ENCODE data around the gene TXNL4A.
"Not testable (repeated sequence)": the region's sequence is repeated elsewhere in the genome, so short reads cannot be mapped to it uniquely, and the experiment has no call there.

TXNL4A gene, protein sequence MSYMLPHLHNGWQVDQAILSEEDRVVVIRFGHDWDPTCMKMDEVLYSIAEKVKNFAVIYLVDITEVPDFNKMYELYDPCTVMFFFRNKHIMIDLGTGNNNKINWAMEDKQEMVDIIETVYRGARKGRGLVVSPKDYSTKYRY

DNA sequence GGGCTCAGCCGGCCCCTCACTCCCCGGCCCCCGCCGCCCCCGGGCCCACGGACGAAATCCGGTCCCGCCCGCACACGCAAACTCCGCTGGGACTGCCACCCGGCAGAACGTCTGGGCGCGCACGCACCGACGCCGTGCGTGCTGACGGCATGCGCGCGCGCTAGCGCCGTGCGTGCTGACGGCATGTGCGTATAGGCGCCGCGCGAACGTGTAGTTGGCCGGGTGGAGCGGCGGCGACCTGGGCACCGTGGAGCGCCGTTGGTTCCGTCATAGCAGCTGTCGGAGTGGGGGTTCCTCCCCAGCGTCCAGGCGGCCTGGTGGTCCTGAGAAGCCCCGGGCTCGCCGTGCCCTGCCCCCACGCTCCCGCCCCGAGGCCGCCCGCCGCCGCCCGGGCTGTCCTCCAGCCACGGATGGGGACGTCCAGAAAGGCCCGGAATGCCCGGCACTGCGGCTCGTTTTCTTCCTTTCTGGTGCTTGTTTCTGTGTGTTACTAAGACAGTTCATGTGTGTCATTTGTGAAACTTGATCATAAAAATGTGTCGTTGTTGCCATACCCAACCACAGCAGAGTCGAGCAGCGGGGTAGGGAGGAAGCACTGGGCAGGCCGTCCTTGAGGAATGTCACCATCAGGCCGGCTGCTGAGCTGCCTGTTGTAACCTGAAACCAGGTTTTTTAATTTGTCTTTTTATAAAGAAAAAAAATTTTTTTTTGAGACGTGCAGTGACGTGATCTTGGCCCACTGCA lies at the start of gene TXNL4A:
TXNL4A (minus strand) TSS at position 113 of the 744 bp plus-strand sequence. CDS start 171 bp downstream, outside the sequence.
- peak; percentile 41 for DNase-seq

DNA sequence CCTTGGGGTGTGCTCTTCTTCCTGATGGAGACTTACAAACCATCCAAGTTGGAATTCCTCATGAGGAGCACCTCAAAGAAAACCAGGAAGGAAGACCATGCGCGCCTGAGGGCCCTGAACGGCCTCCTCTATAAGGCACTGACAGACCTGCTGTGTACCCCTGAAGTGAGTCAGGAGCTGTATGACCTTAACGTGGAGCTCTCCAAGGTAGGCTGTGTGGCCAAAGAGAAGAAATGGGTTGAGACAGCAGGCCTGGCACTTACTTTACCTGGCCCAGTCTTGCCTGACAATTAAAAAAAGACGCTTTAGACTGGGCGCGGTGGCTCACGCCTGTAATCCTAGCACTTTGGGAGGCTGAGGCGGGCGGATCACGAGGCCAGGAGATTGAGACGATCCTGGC lies 48.9 kb upstream of the TXNL4A start:
- DNase-seq: no peak

DNA sequence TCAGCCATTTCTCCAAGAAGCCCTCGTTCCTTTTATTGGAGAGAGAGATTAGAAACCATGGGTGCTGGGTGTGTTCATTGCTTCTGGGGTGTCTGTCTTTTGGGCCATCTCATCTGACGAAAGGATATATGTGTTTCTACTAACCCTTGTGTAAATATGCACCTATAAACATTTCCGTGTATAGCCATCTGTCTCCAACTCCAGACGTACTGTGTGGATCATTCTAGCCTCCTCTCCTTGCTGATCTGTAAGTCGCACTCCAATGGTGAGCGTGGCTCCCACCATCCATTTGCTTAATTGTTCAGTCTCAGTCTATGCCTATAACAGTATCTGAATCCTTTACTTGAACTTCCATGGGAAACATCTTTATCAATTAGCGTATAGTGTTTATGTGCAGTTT lies 47.6 kb upstream of the TXNL4A start:
- no peak for DNase-seq

DNA sequence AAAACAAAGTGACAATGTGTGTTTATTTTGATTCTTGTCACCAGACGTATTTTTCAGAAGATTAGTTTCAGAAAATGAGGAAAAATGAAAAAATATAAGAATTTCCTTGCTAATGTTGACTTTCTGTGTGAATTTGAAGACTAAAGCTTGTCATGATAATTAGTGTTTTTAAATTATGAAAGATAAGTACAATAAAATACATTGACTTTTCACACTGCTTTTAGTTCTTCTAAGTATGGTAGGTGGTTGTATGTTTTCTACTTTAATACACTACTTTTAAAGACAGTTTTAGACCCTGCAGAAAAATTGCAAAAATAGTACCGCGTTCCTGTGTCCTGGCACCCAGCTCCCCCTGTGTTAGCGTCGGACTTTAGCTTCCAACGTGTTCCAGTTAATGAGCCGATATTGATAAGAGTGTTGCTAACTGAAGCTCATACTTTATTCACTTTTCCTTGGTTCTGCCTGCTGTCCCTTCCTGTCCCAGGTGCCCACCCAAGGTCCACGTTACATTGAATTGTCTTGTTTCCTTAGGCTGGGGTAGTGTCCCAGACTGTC lies 46.6 kb upstream of the TXNL4A start:
- DNase-seq: no peak

DNA sequence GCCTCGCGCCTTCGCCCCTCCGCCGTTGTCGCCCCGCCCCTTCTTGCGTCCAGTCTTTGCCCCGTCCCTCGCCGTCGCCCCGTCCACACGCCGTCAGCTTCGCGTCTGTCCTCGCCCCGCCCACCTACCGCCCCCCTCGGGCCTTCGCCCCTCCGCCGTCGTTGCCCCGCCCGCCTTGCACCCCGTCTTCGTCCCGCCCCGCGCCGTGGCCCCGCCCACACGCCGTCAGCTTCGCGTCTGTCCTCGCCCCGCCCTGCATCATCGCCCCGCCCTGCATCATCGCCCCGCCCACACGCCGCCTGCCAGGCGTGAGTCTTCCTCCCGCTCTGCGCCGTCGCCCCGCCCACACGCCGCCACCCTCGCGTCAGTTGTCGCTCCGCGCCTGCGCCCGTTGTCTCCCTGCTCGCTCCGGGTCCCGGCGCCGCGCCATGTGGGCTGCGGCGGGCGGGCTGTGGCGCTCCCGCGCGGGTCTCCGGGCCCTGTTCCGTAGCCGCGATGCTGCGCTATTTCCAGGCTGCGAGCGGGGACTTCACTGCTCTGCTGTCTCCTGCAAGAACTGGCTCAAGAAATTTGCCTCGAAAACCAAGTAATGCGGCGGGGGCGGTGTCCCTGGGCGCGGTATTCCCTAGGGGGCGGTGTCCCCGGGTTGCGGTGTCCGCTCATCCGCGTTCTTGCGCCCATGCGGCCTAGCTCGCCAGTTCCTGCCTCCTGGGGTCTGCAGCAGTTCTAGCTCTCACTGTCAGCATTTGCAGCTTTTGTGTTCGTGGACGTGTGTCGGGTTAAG lies 45.9 kb upstream of the TXNL4A start, which contains the start of gene RBFA:
RBFA (plus strand) TSS at position 367 of the 784 bp plus-strand sequence; CDS start at position 429, 62 bp downstream.
- DNase-seq: peak; percentile 92

DNA sequence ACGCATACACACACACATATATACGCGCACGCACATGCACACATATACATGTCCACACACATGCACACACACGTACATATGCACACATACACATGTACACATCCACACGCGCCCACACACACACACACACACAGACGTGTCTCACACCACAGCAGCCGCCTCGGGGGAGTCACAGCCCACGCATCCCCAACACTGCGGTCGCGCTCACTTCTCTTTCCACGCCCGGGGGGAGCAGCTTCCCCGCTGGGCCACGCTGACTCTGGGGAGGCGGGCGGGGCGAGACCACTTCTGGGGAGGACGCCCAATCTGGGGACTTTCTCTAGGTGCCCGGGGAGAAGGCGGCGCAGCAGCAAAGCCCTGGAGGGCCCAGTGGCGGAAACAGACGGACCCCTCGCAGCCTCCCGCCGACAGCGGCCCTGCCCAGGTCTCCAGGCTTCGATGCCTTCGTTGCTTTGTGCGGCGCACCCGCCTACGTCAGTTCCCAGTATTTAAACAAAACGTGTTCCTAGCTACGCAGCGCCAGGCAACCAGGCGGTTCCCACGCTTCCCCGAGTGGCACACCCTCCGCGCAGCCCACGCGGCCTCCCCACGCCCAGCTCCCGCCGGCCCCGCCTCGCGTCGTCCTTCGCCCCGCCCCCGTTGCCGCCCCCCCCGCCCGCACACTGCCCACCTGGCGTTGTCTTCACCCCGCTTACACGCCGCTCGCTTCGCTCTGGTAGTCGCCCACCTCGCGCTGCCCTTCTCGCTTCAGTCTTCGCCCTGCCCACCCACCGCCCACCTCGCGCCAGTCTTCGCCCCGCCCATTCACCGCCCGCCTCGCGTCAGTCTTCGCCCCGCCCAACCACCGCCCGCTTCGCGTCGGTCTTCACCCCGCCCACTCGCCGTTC lies 45.1 kb upstream of the TXNL4A start:
- peak; percentile 78 for DNase-seq

DNA sequence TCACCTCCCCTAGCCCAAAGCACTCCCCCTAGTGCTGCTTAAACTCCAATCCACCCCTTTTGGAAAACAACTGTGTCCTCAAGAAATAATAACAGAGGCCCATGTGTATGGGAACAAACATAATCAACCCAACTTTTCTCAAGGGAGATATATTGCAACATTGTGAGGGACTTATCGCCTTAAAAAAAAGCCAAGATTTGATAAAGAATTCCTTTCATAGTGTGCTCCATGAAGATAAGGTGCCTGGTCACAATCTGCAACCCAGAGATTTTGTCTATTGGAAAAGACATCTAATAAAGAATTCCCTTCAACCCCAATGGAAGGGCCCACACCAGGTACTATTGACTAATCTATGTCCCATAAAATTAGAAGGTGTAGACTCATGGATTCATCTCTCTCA lies 41.3 kb upstream of the TXNL4A start:
- no peak for DNase-seq

DNA sequence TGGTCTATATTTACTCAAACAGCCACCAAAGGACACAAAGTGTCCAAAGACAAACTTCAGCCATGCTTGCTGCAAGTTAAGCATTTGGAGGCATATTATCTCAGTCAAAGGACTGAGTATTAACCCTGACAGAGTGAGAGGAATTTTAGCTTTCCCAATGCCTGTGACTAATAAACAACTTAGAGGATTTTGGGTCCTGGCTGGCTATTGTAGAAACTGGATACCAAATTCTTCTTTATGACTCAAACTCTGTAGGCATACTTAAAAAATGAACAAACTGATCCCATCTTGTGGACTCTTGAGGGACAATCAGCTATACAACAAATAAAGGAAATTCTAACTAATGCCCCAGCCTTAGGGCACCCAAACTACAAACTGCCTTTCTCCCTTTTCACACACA lies 39.4 kb upstream of the TXNL4A start:
- not testable (repeated sequence) for DNase-seq

DNA sequence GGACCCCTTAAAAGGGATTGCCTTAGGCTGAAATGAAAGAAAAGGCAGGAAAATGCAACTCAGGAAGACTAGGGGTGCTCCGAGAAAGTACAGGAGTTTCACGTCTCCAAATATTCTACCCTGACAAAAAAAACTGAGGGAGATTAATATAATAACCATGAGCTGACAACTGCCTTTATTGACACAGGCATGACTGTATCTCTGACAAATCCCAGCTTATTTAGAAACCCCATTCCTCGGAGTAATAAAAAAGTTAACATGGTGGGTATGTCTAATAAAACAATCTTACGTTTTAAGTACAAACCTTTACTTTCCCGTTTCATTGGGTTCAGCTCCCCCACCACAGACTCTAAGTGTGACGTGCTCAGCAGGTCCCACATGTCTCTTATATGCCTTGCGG lies 38.0 kb upstream of the TXNL4A start:
- DNase-seq: no peak

DNA sequence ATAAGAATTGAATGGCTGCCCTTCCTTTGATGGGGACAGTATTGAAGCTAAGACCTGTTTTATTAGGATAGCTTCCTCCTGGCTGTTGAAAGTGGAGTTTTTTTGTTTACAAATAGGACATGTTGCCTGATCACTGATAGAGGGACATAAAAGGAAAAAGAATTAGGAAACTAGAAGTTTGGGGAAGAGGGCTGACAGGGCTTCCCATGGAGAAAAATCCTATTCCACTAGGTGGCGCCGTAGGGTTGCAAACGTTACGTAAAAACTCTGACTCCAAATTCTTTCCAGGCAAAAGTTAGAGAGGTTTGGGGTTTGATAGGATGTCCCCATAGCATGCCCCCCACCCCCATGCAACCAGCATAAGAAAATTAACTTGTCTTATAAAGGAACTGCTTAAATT lies 34.8 kb upstream of the TXNL4A start:
- no peak for DNase-seq

DNA sequence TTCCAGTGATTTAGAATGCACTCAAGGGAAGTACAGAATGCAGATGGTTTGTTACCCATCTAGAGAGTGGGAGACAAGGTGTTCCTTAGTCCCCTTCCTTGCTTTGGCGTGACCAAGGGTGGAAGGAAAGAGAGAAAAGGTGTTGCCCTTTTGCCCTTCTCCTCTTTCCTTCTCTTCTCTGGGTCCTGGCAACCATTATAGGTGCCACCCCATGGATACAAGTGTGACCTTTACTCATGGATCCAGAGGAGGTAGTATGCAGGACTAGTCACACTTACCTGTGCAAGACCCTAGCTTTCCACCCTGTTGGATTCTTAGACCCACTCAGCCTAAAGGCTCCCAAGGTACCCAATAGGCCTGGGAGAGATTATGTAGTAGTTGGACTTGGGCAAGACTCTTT lies 34.2 kb upstream of the TXNL4A start:
- no peak for DNase-seq

DNA sequence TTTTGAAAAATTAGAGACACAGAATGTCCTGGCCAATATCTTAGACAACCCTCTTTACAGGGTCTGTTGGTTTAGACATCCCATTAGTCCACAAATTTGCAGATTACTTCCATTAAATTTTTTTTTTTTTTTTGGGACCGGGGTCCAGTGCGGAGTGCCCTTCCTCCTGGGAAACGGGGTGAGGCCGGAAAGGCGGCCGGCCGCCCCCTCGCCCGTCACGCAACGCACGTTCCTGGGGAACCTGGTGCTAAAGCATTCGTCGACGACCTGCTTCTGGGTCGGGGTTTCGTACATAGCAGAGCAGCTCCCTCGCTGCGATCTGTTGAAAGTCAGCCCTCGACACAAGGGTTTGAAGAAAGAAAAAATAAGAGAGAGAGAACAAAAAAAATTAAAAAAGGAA lies 24.4 kb upstream of the TXNL4A start:
- DNase-seq: no peak

DNA sequence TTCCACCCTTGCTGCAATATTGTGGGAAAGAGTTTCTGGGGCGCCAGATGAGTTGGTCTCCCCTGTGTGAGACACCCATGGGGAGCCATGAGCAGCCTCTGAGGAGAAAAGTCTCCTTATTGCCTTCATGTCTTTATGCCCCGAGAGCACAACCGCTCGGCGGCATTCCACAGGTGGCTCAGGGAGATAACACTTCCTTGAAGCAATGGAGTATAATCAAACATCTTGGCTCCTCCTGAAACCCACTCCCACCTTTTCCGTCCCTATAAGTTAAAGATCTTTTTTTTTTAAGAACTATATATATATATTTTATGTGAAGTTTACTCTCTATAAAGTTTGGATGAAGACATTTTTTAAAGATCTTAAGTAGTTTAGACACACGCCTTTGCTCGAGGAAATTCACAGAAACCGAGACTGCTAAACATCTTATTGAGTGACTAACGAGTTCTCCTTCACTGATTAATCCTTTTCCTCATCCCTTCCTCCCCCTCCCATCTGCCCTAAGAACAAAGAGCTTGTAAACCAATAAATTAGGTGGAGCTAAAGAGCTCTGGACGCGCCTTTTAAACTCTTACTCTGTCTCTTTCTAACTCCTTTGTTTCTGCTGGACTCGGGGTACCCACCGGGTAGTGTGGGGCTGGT lies 23.3 kb upstream of the TXNL4A start:
- DNase-seq: not testable (repeated sequence)

DNA sequence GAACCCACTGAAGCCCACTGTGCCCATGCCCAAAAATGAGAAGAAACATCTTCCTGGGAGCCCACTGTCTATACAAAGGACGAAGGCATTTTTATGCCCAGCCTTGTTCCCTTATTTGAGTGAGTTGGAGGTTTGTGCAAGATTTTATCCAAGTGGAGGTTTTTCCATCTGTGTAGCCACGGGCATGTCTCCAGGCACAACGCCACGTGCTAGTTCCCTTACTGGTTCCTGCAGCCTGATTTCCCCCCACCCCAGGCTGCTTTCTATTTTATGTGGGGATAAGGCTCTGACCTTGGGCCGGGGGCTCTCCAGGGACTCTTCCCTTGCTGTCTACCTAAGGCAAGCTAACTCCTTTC lies 22.2 kb upstream of the TXNL4A start:
- no peak for DNase-seq

DNA sequence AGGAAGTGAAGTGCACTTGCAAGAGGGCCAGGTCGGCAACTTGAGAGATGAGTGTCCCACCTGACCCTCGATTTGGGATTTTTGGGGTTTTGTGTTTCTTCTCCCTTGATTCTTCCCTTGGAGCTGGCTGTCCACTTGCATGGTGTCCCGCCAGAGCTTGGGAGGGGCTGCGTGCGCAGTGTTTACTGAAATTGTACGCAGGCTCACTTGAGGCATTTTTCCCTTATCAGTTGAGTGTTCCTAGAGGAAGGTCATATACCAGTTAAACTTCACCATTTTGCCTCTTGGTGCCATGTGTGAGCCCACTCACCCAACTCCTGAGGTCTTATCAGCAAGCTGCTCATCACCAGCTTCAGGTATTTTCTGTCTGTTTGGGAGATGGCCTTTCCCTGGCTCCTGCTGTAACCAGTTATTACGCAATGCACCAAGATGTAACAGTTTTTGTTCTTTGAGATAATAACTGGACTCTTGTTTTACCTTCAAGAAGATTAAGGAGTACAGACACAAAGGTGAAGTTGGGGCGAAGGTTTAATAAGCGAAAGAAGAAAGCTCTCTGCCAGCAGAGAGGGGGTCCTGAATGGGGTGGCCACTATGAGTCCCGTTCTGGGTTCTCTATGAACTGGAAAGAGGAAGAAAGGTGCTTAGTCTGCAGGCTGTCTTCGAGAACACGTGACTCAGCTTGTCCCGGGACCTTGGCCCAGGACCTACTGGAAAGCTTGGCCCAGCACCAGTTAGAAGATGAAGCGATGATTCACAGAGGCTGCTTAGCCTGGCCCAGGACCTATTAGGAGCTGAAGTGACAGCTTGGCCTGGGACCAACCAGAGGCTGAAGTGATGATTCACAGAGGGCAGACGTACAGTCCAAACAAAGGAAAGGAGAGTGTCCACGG lies 21.5 kb upstream of the TXNL4A start:
- DNase-seq: peak; percentile 66

DNA sequence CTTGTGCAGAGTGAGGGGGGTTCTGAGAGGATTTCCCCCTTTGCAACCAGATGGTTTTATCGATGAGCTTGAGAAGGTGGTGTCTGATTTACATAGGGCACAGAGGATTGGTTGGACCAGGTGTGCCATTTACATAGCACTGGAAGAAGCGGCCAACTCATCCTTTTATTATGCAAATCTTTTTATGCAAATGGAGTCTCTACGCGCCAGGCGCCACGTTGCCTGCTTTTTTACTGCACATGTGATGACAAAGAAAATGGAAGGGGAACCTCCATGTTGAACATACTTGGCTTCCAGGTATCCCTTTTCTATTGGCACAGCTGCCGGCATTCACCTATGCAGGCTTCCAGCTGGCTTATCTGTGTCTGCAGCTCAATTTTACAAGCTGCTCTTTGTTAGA lies 18.4 kb upstream of the TXNL4A start:
- no peak for DNase-seq

DNA sequence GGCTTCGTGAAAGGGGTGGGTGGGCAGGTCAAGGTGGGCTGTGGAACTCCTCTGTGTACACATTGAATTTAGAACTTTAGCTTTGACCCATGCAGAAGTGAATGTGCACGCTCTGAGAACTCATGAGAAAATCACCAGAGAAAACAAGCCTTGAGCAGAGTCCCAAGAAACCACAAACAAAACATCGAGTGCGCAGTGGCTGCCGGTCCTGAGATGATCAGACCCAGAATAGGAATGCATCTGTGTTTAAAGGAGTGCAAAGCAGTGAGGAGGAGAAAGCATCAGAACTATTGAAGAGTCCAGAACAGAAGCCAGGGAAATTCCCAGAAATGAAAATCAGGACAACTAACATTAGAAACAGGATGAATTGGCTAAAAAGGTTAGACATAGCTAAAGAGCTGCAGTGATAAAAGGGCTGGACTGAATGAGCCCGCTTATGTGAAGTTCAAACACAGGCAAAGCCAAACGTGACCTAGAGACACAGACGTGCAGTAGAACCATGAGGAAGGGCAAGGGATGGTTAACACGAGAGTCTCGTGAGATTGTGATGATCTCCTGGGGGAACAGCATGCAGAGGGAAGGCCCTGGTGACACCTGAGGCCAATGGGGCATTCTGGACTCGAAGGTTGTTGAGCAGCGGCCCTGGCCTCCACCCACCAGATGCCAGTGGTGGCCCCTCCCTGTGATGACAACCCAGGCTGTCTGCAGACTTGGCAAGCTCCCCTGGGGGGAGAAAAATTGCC lies 16.4 kb upstream of the TXNL4A start:
- DNase-seq: no peak

DNA sequence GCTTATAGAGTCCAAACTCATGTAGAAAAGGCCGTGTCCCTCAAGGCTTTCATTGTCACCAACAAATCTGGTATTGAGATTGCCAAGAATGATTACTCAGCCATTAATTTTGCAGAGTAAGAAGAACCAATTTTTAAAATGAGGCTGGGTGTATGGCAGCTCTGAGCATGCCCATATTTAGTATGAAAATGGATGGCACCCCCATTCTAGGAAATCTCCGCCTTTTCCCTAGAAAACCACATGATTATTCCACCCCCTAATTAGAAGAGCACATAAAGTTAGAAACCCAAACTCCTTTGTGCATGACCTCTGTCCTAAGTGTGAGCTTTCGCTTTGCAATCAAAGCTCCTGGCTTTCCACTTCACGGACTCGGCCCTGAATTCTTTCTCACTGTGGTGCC lies 14.1 kb upstream of the TXNL4A start:
- DNase-seq: no peak

DNA sequence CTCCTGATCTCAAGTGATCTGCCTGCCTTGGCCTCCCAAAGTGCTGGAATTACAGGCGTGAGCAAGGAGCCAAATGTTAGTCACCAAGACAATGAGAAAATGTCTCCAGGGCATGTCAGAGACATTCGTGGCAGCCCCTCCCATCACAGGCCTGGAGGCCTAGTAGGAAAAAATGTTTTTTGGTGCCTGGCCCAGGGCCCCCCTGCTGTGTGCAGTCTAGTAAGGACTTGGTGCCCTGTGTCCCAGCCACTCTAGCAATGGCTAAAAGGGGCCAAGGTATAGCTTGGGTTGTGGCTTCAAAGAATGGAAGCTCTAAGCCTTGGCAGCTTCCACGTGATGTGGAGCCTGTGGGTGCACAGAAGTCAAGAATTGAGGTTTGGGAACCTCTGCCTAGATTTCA lies 12.5 kb upstream of the TXNL4A start:
- DNase-seq: no peak

DNA sequence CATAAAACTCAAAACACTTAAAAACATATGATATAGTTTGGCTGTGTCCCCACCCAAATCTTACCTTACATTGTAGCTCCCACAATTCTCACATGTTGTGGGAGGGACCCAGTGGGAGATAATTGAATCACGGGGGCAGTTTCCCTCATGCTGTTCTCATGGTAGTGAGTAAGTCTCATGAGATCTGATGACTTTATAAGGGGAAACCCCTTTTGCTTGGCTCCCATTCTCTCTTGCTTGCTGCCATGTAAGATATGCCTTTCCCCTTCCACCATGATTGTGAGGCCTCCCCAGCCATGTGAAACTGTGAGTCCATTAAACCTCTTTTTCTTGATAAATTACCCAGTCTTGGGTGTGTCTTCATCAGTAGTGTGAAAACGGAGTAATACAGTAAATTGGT lies 11.3 kb upstream of the TXNL4A start:
- not testable (repeated sequence) for DNase-seq
